HG03095 (cell line): ENCODE data around the gene CERS6.
"Not testable (repeated sequence)": the region's sequence is repeated elsewhere in the genome, so short reads cannot be mapped to it uniquely, and the experiment has no call there.

Experiments used
- ATAC-seq: cut with Tn5 transposase; IDR thresholded peaks from one replicate; pipeline ENCODE4 v1.9.1; 2021; ENCODE audit warnings: moderate library complexity; ENCODE audit not compliant: unreplicated experiment

The CERS6 gene

DNA sequence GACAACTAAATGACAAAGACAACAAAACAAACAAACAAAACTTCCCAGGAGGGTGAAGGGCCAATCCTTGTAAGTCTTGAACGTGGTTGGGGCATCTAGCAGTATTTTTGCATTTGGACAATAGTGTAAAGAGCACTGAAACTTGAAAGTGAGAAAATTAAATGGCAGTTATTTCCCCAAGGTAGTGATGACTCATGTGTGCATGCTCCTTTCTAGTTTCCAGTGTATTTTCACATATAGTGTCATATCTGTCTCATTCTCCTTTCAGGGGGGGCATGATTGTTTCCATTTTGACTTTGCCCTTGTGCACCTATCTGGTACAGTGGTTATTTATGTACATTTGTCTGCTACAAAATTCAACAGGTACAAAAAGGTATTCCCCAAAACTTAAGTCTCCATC, 39.5 kb downstream of the CERS6 start:
- peak; percentile 86 for ATAC-seq

DNA sequence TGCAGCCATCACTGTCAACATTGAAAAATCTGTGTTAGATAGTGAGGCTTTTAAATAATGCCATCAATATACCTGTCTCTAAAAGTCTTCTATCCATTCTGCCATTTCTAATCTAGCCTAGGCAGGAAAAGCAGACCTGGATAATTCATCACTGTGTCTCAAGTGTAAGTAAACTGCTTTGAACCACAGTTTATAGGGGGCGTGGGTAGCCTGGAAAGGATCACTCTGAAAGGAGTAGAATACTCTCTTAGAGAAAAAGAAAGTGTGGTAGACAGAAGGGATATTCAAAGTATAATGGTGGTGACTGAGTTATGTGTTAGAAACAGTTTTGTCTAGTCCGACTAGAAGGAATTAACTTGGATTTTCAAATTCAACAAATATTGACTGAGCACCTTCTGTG, 40.8 kb downstream of the CERS6 start:
- ATAC-seq: no peak

DNA sequence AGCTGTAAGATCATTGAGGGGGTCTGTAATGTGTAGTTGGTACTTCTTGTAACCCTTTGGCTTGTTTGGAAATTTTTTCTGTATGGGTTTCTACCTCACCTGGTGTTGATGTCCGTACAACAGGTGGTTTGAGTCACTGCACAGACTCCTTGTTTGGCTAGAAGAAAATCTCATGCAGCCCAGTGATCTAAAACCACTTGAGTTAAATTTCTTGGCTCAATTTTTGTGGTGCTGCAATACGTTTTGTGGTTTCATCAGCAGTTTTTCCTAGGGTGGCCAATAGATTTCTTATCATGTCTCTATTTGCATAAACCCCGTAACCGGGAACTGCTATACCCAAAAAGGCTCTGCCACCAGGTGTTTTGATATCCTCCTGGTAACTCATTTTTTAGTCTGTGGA, 43.4 kb downstream of the CERS6 start:
- ATAC-seq: no peak

DNA sequence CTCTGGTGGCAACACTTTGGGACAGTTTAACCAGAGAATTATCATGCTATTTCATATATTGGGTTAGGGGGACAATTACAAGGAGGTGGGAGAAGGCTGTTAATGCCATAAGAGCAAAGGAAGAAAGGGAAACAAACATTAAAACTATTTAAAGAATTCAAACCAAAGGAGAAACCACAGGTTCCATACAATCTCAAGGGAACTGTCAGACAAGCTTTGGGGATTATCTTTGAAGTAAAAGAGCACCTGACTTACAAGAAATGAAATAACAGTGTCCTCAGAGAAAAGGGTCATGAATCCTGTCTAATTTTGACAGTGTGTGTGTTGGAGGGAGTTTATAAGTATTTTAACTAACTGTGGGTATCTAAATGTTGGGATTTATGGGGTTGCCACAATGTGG, 44.4 kb downstream of the CERS6 start:
- ATAC-seq: no peak

DNA sequence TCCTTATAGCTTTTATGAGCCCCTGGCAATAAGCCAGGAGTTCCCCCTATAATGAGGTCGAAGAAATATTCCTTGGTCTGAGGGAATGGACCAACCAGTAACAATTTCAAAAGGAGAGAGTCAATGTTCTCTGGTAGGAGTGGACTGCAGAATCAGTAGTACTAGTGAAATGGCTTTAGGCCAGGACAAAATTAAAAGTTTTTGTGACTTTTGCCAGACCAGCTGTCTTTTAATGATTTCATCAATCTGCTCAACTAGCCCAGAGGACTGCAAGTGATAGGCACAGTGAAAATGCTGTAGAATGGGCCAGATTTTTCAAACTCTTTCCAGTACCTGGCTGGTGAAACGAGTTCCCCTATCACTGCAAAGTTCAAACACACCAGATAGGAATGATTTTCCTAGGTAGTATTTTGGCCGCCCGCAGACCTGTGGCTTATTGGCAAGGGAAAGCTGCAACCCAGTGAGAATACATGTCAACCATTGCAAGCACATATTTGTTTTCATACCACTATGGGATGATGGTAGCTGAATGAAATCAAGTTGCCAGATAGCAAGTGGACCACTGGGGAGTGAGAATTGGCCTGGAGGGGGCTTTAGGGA, 45.5 kb downstream of the CERS6 start:
- no peak for ATAC-seq

DNA sequence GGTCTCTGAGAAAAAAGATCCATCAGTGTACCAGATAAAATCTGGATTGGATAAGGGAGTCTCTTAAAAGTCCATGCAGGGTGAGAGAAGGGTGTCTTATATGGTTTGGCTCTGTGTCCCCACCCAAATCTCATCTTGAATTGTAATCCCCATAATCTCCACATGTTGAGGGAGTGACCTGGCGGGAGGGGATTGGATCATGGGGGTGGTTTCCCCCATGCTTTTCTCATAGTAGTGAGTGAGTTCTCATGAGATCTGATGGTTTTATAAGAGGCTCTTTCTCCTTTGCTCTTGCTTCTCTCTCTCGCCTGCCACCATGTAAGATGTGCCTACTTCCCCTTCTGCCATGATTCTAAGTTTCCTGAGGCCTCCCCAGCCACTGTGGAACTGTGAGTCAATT, 46.8 kb downstream of the CERS6 start:
- ATAC-seq: not testable (repeated sequence)

DNA sequence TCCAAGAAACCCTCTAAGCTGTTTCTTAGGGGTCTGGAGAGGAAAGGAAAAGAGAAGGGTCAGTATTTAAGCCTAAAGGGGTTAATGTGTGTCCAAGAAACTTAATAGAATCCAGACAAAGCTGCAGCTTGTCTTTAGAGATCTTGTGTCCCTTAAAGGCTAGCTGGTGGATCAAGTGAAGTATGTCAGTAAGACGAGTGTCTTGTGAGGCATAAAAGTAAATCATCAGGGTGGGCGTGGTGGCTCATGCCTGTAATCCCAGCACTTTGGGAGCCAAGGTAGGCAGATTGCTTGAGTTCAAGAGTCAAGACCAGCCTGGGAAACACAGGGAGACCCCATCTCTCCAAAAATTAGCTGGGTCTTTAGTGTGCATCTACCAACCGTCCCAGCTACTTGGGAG, 47.8 kb downstream of the CERS6 start:
- ATAC-seq: no peak

DNA sequence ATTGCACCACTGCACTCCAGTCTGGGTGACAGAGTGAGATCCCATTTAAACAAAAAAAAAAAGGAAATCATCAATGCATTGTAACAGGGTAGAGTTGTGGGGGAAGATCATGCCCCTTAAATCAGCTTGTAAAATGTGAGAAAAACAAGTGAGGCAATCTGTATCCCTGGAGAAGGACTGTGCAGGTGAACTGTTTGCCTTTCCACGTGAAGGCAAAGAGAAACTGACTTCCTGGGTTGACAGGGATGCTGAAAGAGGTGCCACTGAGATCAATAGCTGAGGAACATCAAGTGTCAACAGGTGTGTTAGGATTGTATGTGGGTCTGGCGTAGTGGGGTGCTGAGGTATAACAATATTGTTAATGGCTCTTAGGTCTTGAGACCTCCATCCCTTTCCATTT, 48.3 kb downstream of the CERS6 start:
- no peak for ATAC-seq

DNA sequence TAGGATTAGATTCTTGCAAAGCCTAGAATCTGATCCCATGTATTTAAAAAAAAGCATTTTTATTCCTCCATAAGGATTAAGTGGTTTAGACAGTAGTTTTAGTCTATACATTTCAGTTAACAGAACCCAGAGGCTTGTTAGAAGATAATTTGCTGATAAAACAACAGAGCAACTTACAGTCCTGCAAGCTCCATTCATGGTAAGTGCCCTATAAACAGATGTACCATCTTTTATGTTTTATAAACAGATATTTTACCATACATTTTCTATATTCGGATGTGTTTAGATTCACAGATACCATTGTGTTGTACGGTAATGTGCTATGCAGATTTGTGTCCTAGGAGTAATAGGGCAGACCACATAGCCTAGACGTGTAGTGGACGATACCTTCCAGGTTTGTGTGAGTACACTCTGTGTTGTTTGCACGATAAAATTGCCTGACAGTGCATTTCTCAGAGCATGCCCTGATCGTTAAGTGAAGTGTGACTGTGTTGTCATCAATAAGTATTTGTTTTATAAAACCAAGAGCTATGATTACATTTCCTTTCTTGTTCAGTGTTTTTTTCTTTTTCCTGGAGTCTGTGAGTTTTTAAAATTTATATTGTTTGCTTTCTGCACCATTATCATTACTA, 54.2 kb downstream of the CERS6 start:
- ATAC-seq: no peak

DNA sequence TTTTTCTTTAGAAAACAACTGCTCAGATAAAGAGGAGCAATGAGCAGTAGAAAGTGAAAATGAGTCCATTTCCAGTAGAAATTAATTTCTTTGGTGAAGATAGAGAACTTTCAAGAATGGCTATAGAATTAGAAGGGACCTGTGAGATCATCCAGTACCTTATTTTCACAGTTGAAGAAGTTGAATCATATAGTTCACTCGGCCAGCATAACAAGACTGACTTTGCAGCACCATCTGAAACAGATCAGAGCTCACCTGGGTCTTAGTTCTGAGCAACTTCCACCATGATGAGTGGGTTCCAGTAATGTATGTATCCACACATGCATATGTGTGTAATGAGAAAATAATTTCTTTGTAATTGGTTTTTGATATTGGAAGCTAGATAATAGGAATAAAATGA, 58.6 kb downstream of the CERS6 start:
- ATAC-seq: no peak

DNA sequence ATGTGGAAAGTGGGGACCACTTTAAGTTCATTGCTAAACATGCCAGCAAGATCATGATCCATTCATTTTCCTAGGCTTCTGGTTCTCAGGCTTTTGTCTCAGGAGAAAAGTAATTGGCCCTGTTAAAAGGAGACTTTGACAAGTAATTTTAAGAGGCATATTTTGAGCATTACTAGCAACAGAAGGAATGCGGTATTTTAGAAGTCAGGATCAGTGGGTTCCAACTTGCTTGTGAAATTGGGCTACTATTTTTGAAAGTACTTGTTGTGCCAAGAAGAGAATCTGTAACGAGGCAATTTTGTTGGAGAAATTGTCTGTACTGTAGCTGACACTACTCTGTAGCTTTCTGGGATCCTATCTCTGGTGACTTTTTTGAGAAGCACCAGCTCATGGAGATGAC, 59.4 kb downstream of the CERS6 start:
- no peak for ATAC-seq

DNA sequence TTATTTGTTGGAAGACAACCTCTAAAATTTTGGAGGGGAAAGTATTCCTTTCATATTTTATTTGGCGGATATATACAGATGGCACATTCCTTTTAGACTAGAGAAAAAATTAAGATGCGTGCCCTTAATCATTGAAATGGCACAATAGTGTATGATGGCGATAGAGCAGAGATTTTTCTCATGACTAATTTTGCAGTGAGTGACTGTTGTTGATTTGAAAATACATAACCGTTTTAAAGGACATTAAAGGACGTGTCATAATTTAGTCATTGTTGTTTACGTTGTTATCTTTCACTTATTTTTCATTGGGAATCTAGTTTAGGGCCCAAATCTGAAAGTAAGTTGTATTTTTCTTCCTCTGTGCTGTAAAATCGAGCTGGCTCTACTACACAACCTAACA, 61.7 kb downstream of the CERS6 start:
- ATAC-seq: no peak

DNA sequence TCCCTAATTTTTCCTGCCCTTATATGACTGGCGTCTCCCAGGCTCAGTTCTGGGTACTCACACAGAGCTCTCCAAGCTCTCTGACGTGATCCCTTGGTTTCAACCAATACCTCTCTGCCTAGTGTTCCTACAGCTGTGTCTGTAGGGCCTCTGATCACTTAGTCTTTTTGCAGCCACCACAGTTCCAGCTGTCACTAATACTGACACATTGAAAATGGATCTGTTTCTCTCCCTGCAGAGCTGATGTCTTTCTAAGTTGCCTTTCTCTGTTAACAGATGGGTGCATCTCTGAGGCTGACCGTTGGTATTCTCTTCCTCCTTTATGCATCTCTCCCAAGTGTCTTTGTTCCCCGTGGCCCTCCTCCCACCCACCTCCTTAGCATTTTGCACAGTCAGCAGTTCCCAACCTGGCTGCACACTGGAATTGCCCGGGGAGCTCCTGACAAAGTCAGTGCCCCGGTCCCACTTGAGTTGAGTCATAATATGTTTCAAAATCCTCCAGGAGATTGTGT, 62.5 kb downstream of the CERS6 start:
- ATAC-seq: peak; percentile 42

DNA sequence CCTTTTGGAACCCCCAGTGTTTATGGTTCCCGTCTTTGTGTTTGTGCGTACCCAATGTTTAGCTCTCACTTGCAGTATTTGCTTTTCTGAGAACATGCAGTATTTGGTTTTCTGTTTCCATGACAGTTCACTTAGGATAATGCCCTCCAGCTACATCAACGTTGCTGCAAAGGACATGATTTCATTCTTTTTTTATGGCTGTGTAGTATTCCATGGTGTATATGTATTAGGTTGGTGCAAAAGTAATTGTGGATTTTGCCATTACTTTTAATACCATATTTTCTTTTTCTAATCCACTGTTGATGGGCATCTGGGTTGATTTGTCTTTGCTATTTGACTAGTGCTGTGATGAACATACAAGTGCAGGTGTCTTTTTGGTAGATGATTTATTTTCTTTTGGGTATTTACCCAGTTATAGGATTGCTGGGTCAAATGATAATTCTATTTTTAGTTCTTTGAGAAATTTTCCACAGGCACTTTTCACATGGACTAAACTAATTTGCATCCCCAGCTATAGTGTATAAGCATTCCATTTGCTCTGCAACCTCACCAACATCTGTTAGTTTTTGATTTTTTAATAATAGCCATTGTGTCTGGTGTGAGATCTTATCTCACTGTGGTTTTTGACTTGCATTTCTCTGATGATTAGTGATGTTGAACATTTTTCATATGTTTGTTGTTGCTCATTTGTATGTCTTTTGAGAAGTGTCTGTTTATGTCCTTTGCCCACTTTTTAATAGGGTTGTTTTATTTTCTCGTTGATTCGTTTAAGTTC, 63.6 kb downstream of the CERS6 start:
- no peak for ATAC-seq

DNA sequence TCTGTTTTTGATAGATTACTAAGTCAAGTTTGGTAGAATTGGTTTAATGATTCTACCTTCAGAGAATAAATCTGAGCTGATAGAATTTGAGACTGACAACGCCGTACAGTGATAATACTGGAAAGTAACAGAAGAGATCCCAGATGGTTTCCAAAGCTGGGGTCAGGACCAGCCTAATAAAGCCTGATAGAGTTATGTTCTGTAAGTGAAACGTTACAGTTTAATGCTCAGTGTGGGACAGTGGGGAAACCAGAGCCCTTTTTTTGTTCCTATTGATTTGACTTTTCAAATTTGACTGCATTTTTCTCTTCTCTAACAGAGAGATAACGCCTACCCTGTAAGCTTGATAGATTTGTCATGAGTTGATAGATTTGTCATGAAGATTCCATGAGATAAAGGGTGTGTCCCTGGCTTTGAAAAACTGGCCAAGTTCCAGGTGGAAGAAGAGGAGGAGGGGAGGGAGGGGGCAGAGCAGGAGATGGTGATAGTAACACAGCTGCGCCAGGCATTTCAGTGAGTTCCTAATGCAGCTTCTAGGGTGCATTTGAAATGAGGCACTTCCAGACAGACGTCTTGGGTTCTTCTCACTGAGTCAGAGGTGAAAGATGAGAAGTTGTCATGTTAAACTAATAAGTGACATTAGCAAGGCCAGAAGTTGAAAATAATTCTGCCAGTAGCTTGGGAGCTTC, 65.1 kb downstream of the CERS6 start:
- no peak for ATAC-seq

DNA sequence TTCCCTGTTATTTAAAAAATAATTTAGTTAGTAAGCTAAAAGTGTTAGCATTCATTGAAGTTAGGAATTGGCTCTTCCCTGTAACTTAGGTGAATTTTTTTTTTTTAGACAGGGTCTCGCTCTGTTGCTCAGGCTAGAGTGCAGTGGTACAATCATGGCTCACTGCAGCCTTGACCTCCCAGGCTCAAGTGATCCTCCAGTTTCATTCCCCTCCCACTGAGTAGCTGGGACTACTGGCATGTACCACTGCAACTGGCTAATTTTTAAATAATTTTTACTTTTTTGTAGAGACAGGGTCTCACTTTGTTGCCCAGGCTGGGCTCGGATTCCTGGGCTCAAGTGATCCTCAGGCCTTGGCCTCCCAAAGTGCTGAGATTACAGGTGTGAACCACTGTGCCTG, 66.4 kb downstream of the CERS6 start:
- ATAC-seq: no peak

DNA sequence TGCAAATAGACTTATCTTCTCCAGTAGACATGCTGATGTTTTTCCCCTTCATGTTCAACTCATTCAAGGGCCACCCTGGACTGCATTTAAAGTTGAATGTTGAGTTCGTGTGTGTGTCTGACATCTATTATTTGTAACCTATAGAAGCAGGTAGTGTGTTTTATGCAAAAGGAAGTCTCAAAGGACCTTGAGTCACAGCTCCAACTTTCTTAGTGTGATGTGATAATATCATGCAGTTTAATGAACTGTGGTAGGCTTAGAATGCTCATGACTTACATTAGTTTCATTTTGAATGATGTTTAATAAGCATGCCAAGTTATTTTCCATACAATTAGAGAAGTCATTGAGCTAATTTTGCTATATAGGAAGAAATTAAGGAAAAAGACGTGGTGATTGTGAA, 67.9 kb downstream of the CERS6 start:
- no peak for ATAC-seq

DNA sequence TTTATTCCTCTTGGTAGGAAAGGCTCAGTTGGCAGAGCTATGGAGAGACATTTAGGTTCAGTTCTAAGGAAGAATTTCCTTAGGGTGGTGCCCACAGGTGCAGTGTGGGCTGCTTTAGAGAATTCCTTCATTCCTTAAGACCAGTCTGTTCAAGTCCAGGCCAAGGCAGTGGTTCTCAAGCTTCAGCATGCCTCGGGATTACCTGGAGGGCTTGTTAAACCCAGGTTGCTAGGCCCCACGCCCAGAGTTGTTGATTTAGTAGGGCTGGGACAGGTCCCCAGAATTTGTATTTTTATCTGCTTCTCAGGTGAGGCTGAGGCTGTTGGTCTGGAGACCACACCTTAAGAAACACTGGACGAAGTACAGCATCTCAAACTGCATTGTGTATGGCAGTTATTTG, 68.9 kb downstream of the CERS6 start:
- no peak for ATAC-seq

DNA sequence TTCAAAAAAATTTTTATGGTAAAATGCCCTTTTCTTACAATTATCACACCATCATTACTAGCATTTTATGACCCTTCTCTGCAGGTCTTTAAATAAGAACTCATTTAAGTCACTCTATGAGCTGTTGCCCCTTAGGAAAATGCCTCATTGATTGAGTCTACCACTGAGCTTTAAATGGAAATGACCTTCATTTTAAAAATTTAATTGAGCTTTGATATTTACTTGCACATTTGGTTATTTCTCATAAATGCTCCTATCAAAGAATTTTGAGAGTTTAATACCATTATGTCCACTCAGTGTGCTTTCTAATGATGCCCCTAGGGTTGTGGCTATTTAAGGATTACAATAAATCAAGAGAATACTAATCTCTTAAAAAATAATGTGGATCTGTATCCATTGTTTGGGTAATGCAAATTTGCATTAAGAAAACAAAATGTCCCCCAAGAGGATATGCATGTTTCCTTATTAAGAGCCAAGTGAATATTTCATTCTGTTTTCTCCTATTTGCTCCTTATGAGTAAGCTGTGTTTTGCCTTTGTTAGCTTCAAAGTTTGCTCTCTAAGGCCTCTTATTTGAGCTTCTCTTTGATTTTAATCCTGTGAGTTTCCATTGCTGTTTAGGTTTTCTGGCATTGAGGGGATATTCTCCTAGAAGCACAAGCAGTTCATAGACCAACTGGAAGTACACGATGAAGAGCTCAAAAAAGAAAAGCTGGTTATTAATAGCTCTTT, 69.8 kb downstream of the CERS6 start:
- no peak for ATAC-seq

DNA sequence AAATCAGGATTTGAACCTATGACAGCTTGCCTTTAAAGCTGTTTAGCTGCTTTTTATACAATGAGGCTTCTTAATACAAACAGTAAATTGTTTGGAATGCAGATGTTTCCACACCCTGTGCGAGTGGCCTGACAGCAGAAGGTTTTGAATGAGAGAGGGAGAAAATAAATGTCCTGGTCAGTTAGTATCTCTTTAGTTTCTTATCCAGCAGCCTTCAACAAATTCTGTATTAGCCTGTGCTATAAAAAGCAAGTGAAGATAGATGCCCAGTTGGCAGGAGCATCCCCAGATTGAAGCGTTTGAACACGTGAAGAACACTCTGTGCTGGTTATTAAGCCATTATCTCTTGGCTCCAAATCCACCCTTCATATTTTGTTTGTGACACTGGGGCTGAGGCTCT, 70.6 kb downstream of the CERS6 start:
- no peak for ATAC-seq

DNA sequence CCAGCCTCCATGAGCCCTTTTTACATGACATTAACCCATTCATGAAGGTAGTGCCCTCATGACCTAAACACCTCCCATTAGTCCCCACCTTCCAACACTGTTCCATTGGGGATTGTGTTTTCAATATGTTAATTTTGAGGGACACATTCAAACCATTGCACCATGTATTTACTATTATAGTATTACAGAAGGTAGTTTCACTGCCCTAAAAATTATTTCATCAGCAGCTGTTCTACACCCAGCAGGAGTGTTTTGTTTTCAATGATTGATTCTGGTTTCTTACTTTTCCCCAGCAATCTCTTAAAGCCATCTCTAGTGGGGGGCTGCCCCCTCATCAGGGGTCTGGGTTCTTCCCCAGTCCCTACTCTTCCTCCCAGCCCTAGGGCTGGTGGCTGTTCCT, 71.9 kb downstream of the CERS6 start:
- no peak for ATAC-seq
